CD14-positive monocyte (primary cell): Measurements from ENCODE around the gene DGKA. TPM values are rescaled to one million over a fixed set of nuclear protein-coding genes. Genes with fewer than 3 reads are reported as not detected.

ENCODE experiments used
- DNase-seq, 3 donors: peaks; one replicate each; pipeline ENCODE4 v3.0.0-alpha.2; 2011 to 2022
- H2AFZ ChIP-seq: 2 replicates; pipeline ENCODE4 v1.6.0; 2012; ENCODE audit warnings: mild to moderate bottlenecking, low read depth, low read length, inconsistent platforms; ENCODE audit not compliant: insufficient read depth, poor library complexity, severe bottlenecking
- H3K27ac ChIP-seq, 2 donors: 1 replicate in 1 of 2; 2 replicates in 1 of 2; pipeline ENCODE4 v1.5.1; 2012 to 2013; ENCODE audit warnings: low read length in 2 of 2, control low read depth in 1 of 2, inconsistent platforms in 1 of 2, low read depth in 1 of 2, mild to moderate bottlenecking in 1 of 2
- H3K27me3 ChIP-seq, 2 donors: one replicate each; pipeline versions ENCODE4 v1.6.0 to v1.6.1; 2011 to 2013; ENCODE audit warnings: low read length in 2 of 2; ENCODE audit not compliant: control insufficient read depth in 2 of 2, insufficient read depth in 2 of 2
- H3K36me3 ChIP-seq, 2 donors: replicated peaks in 1 of 2; 1 replicate in 1 of 2; 2 replicates in 1 of 2; pipeline versions ENCODE4 v1.5.1 to v1.6.1; 2012 to 2013; ENCODE audit warnings: low read length in 2 of 2, control low read depth in 1 of 2, inconsistent platforms in 1 of 2, mild to moderate bottlenecking in 1 of 2; ENCODE audit not compliant: insufficient read depth in 2 of 2, control insufficient read depth in 1 of 2
- H3K4me1 ChIP-seq, 2 donors: 1 replicate in 1 of 2; 2 replicates in 1 of 2; pipeline versions ENCODE4 v1.5.1 to v1.6.1; 2012 to 2013; ENCODE audit warnings: low read length in 2 of 2, control low read depth in 1 of 2, inconsistent platforms in 1 of 2, mild to moderate bottlenecking in 1 of 2, moderate library complexity in 1 of 2; ENCODE audit not compliant: insufficient read depth in 2 of 2, control insufficient read depth in 1 of 2
- H3K4me2 ChIP-seq: replicated peaks from 2 replicates; pipeline ENCODE3; 2012; ENCODE audit warnings: low read length, moderate library complexity, mild to moderate bottlenecking; ENCODE audit not compliant: poor library complexity, severe bottlenecking; ENCODE audit errors: extremely low read depth
- H3K4me3 ChIP-seq, 3 experiments: fragments of 200-600 bp in 1 of 3; sonication (generic) in 1 of 3; replicated peaks in 1 of 3; 1 replicate in 2 of 3; 2 replicates in 1 of 3; pipeline ENCODE4 v1.5.1; 2011 to 2013; ENCODE audit warnings: low read length in 3 of 3, mild to moderate bottlenecking in 3 of 3, control low read depth in 2 of 3, low read depth in 2 of 3, inconsistent platforms in 1 of 3, moderate library complexity in 1 of 3
- H3K79me2 ChIP-seq: 2 replicates; pipeline ENCODE4 v1.6.0; 2012; ENCODE audit warnings: mild to moderate bottlenecking, control low read depth, inconsistent platforms, low read length, moderate library complexity; ENCODE audit not compliant: insufficient read depth
- H3K9ac ChIP-seq: 2 replicates; pipeline ENCODE4 v1.6.0; 2017; ENCODE audit warnings: low read length, mild to moderate bottlenecking; ENCODE audit not compliant: insufficient read depth, poor library complexity, severe bottlenecking
- H3K9me3 ChIP-seq, 2 donors: replicated peaks in 1 of 2; 1 replicate in 1 of 2; 2 replicates in 1 of 2; pipeline versions ENCODE4 v1.5.1 to v1.6.1; 2012 to 2013; ENCODE audit warnings: low read length in 2 of 2, control low read depth in 1 of 2; ENCODE audit not compliant: control insufficient read depth in 1 of 2, insufficient read depth in 1 of 2
- H4K20me1 ChIP-seq: 2 replicates; pipeline ENCODE4 v1.6.0; 2012; ENCODE audit warnings: mild to moderate bottlenecking, low read length, control low read depth, moderate library complexity; ENCODE audit not compliant: insufficient read depth
- H3K27ac Mint-ChIP-seq, 7 donors: one replicate each; pipeline ENCODE4 v1.8.0; 2020; ENCODE audit warnings: mild to moderate bottlenecking in 7 of 7, mixed read lengths in 7 of 7, moderate library complexity in 6 of 7, inconsistent platforms in 2 of 7
- H3K27me3 Mint-ChIP-seq, 3 donors: one replicate each; pipeline ENCODE4 v1.8.0; 2021 to 2022; ENCODE audit warnings: low read depth in 3 of 3, mild to moderate bottlenecking in 3 of 3, mixed read lengths in 3 of 3, moderate library complexity in 3 of 3, inconsistent platforms in 1 of 3
- H3K36me3 Mint-ChIP-seq, 2 donors: one replicate each; pipeline ENCODE4 v1.8.0; 2020; ENCODE audit warnings: mixed read lengths in 2 of 2, inconsistent platforms in 1 of 2, mild to moderate bottlenecking in 1 of 2
- H3K4me1 Mint-ChIP-seq: one replicate; pipeline ENCODE4 v1.8.0; 2020; ENCODE audit warnings: mild to moderate bottlenecking, mixed read lengths
- H3K4me3 Mint-ChIP-seq, 2 donors: one replicate each; pipeline ENCODE4 v1.8.0; 2020; ENCODE audit warnings: mild to moderate bottlenecking in 2 of 2, mixed read lengths in 2 of 2, moderate library complexity in 1 of 2
- H3K9me3 Mint-ChIP-seq, 7 donors: one replicate each; pipeline ENCODE4 v1.8.0; 2020 to 2022; ENCODE audit warnings: mixed read lengths in 7 of 7, mild to moderate bottlenecking in 6 of 7, moderate library complexity in 6 of 7, inconsistent platforms in 2 of 7
- CTCF ChIP-seq: fragments of 200-600 bp; IDR thresholded peaks from one replicate; pipeline ENCODE4 v1.8.0; 2022; ENCODE audit warnings: antibody characterized with exemption, mild to moderate bottlenecking
- WGBS: methylation state at CpG from one replicate; pipeline ENCODE4 v1.1.5; 2013; ENCODE audit warnings: missing lambda C conversion rate; ENCODE audit not compliant: insufficient coverage; 5-methylcytosine and 5-hydroxymethylcytosine counted together
- intact Hi-C, 2 donors: fragments of 100-400 bp; cut with micrococcal nuclease; formaldehyde crosslinking; loops; one replicate each; pipeline versions ENCODE4 v1.15.0 to v1.15.1; 2023
- polyA plus RNA-seq, 3 donors: library from polyadenylated mRNA; depleted of rRNA in 1 of 3; unstranded in 2 of 3; stranded (reverse) in 1 of 3; fragments of 300-500 nt in 2 of 3; fragments of >200 nt in 1 of 3; fragmentation: Illumina TruSeq in 2 of 3; gene quantifications; 1 replicate in 2 of 3; 2 replicates in 1 of 3; pipeline ENCODE4 v1.2.3, GENCODE V29; 2012 to 2021

The DGKA gene
- polyA plus RNA-seq, 3 donors, result 16.0 to 99.1 (median 21.4) TPM

DNA sequence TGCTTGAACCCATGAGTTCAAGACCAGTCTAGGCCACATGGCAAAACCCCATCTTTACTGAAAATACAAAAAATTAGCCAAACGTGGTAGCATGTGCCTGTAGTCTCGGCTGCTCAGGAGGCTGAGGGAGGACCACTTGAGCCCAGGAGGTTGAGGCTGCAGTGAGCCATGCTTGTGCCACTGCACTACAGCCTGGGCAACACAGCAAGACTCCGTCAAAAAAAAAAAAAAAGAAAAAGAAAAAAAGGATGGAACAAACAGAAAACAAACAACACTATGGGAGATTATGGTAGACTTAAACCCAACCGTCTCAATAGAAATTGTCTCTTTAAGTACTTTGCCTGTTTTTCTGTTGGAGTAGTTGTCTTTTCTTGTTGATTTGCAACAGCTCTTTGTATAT is 39.7 kb upstream of the DGKA start:
- H3K27me3 Mint-ChIP-seq, result peaks cover 1 to 5% (median 5%) of the 10 kb centered on the region in 3 donors
- H3K4me2 ChIP-seq, result no peak overlapping the region
- DNase-seq, result no peak
- peaks cover 1% of the 10 kb centered on the region for H3K4me1 Mint-ChIP-seq
- H4K20me1 ChIP-seq, result no peaks in the 10 kb centered on the region
- H3K4me3 Mint-ChIP-seq, result no peak overlapping the region
- H3K9me3 Mint-ChIP-seq, result peaks cover 0 to 3% (median 0%) of the 10 kb centered on the region in 7 donors
- H3K27ac ChIP-seq, result no peak overlapping the region
- 100% methylated on average over 1 of the region's 4 CpGs for WGBS
- H3K4me1 ChIP-seq, result no peaks in the 10 kb centered on the region
- H3K9me3 ChIP-seq, result no peaks in the 10 kb centered on the region
- no peaks in the 10 kb centered on the region for H3K79me2 ChIP-seq
- H3K36me3 Mint-ChIP-seq, result no peaks in the 10 kb centered on the region
- no peaks in the 10 kb centered on the region for H3K36me3 ChIP-seq
- no peak overlapping the region for H3K9ac ChIP-seq
- no peak overlapping the region for H3K27ac Mint-ChIP-seq
- no peaks in the 10 kb centered on the region for H3K27me3 ChIP-seq
- intact Hi-C loops, result no loop called here
- H3K4me3 ChIP-seq, result no peak overlapping the region
- no peak for TF ChIP-seq CTCF
- no peak overlapping the region for H2AFZ ChIP-seq

GRCh38 chr12:55893723-55894122 is 37.2 kb upstream of the DGKA start:
- Histone ChIP-seq H3K4me2 (no peak overlapping the region), H3K27ac (no peak overlapping the region), H3K9ac (no peak overlapping the region), H3K79me2 (no peaks in the 10 kb centered on the region), H3K4me3 (no peak overlapping the region), H3K27me3 (no peaks in the 10 kb centered on the region), H2AFZ (no peak overlapping the region), H3K9me3 (no peaks in the 10 kb centered on the region), H3K4me1 (no peaks in the 10 kb centered on the region), H3K36me3 (no peaks in the 10 kb centered on the region), H4K20me1 (no peaks in the 10 kb centered on the region)
- WGBS, result no CpG with 5 or more reads among the region's 1 CpG
- Mint-ChIP-seq H3K4me3 (no peak overlapping the region), H3K9me3 (peaks cover 0 to 4% (median 0%) of the 10 kb centered on the region in 7 donors), H3K27me3 (peaks cover 1 to 5% (median 3%) of the 10 kb centered on the region in 3 donors), H3K36me3 (peaks cover 0 to 5% of the 10 kb centered on the region in 2 donors), H3K27ac (no peak overlapping the region), H3K4me1 (peaks cover 1% of the 10 kb centered on the region)
- TF ChIP-seq CTCF, result no peak
- no peak for DNase-seq
- intact Hi-C loops, result no loop called here
